HepG2 (cell line): ENCODE measurements around the gene PAXIP1. TPM values are rescaled to one million over a fixed set of nuclear protein-coding genes. Genes with fewer than 3 reads are reported as not detected.

ENCODE experiments used
- BORCS8-MEF2B ChIP-seq: sonication (generic); formaldehyde crosslinking; IDR thresholded peaks from 2 replicates; pipeline ENCODE4 v1.8.0; 2022; ENCODE audit warnings: mild to moderate bottlenecking, missing genetic modification reagents
- CEBPB ChIP-seq: IDR thresholded peaks from 2 replicates; pipeline ENCODE4 v1.6.1; 2011; ENCODE audit warnings: low read depth, low read length, improper control_type of control experiment, borderline replicate concordance
- ESRRA ChIP-seq: sonication (generic); formaldehyde crosslinking; IDR thresholded peaks from 2 replicates; pipeline ENCODE4 v1.5.1; 2020; ENCODE audit warnings: mild to moderate bottlenecking, low read depth, missing genetic modification reagents
- FIP1L1 ChIP-seq: fragments of 200-400 bp; formaldehyde crosslinking; IDR thresholded peaks from 2 replicates; pipeline ENCODE4 v1.6.1; 2018; ENCODE audit warnings: low read depth, mild to moderate bottlenecking, low read length, moderate library complexity, borderline replicate concordance; ENCODE audit not compliant: insufficient read depth
- GABPB1 ChIP-seq: IDR thresholded peaks from 2 replicates; pipeline ENCODE4 v1.6.1; 2016; ENCODE audit warnings: mild to moderate bottlenecking, missing genetic modification reagents, moderate library complexity, missing compliant biosample characterization
- HOXA3 ChIP-seq: sonication (generic); formaldehyde crosslinking; IDR thresholded peaks from 2 replicates; pipeline ENCODE4 v1.5.0; 2020; ENCODE audit warnings: missing genetic modification reagents
- JUN ChIP-seq: sonication (generic); formaldehyde crosslinking; IDR thresholded peaks from 2 replicates; pipeline ENCODE4 v1.4.0; 2020; ENCODE audit warnings: mild to moderate bottlenecking, missing genetic modification reagents
- KDM5B ChIP-seq: sonication (generic); formaldehyde crosslinking; IDR thresholded peaks from 2 replicates; pipeline ENCODE4 v1.4.0; 2020; ENCODE audit warnings: missing genetic modification reagents, mild to moderate bottlenecking, borderline replicate concordance
- MED1 ChIP-seq: sonication (generic); formaldehyde crosslinking; IDR thresholded peaks from 2 replicates; pipeline ENCODE4 v1.4.0; 2020; ENCODE audit warnings: missing genetic modification reagents
- NFYC ChIP-seq: IDR thresholded peaks from 2 replicates; pipeline ENCODE4 v1.6.1; 2016; ENCODE audit warnings: missing genetic modification reagents, missing compliant biosample characterization
- PITX1 ChIP-seq: sonication (generic); formaldehyde crosslinking; IDR thresholded peaks from 2 replicates; pipeline ENCODE4 v1.5.1; 2020; ENCODE audit warnings: mild to moderate bottlenecking, missing genetic modification reagents
- RFX5 ChIP-seq: IDR thresholded peaks from 2 replicates; pipeline ENCODE4 v1.6.1; 2011; ENCODE audit warnings: low read depth, low read length, improper control_type of control experiment
- RFXAP ChIP-seq: sonication (generic); formaldehyde crosslinking; IDR thresholded peaks from 2 replicates; pipeline ENCODE4 v1.4.0; 2020; ENCODE audit warnings: missing genetic modification reagents, borderline replicate concordance
- SALL2 ChIP-seq: sonication (generic); formaldehyde crosslinking; IDR thresholded peaks from 2 replicates; pipeline ENCODE4 v1.8.1; 2023; ENCODE audit warnings: mild to moderate bottlenecking, missing genetic modification reagents, inconsistent platforms
- WIZ ChIP-seq: sonication (generic); formaldehyde crosslinking; IDR thresholded peaks from 2 replicates; pipeline ENCODE4 v1.5.1; 2020; ENCODE audit warnings: mild to moderate bottlenecking, missing genetic modification reagents
- YY1 ChIP-seq: IDR thresholded peaks from 2 replicates; pipeline ENCODE4 v1.6.1; 2011; ENCODE audit warnings: low read length, low read depth, moderate library complexity, mild to moderate bottlenecking; ENCODE audit not compliant: insufficient read depth, insufficient replicate concordance
- ZNF274 ChIP-seq: sonication (generic); formaldehyde crosslinking; IDR thresholded peaks from 2 replicates; pipeline ENCODE4 v1.5.1; 2020; ENCODE audit warnings: mild to moderate bottlenecking, missing genetic modification reagents
- ZNF317 ChIP-seq: sonication (generic); formaldehyde crosslinking; IDR thresholded peaks from 2 replicates; pipeline ENCODE4 v1.5.0; 2020; ENCODE audit warnings: mild to moderate bottlenecking, missing genetic modification reagents
- ZNF547 ChIP-seq: sonication (generic); formaldehyde crosslinking; IDR thresholded peaks from 2 replicates; pipeline ENCODE4 v1.5.1; 2020; ENCODE audit warnings: mild to moderate bottlenecking, missing genetic modification reagents
- ZNF616 ChIP-seq: sonication (generic); formaldehyde crosslinking; IDR thresholded peaks from 2 replicates; pipeline ENCODE4 v1.5.0; 2020; ENCODE audit warnings: low read depth, mild to moderate bottlenecking, missing genetic modification reagents
- ZNF709 ChIP-seq: sonication (generic); formaldehyde crosslinking; IDR thresholded peaks from 2 replicates; pipeline ENCODE4 v1.5.0; 2020; ENCODE audit warnings: mild to moderate bottlenecking, missing genetic modification reagents
- ZNF724P ChIP-seq: sonication (generic); formaldehyde crosslinking; IDR thresholded peaks from 2 replicates; pipeline ENCODE4 v1.8.0; 2022; ENCODE audit warnings: missing genetic modification reagents, borderline replicate concordance
- polyA plus RNA-seq, 8 experiments: library from polyadenylated mRNA; depleted of rRNA in 3 of 8; stranded (reverse) in 7 of 8; unstranded in 1 of 8; fragments of >200 nt; fragmentation: Illumina TruSeq in 4 of 8; extraction: Trizol in 4 of 8; gene quantifications; 2 replicates each; pipeline versions ENCODE4 v1.2.1 to v1.2.3, GENCODE V29; 2011 to 2016; ENCODE audit warnings: low read depth in 4 of 8, missing spikeins in 1 of 8, mixed read lengths in 1 of 8; ENCODE audit not compliant: insufficient read depth in 1 of 8
- total RNA-seq, 5 experiments: library from RNA; depleted of rRNA; stranded (reverse); fragments of >200 nt; fragmentation: Illumina TruSeq; extraction: Trizol; gene quantifications; 2 replicates each; pipeline ENCODE4 v1.2.3, GENCODE V29; 2016; ENCODE audit warnings: low read depth in 1 of 5
- TF ChIP-seq, protein P1 (sequence below): sonication (generic); formaldehyde crosslinking; IDR thresholded peaks from 2 replicates; pipeline ENCODE4 v1.8.0; 2022; ENCODE audit warnings: mild to moderate bottlenecking, missing genetic modification reagents
- TF ChIP-seq, protein P2 (sequence below): sonication (generic); formaldehyde crosslinking; IDR thresholded peaks from 2 replicates; pipeline ENCODE4 v1.5.1; 2020; ENCODE audit warnings: mild to moderate bottlenecking, missing genetic modification reagents, borderline replicate concordance

Gene PAXIP1
- total and polyA plus RNA-seq, 2 of the 13 experiments (the other 11 are each of a cell fraction or from before 2014, with no cell fraction given), result 11.6 to 16.2 TPM

DNA sequence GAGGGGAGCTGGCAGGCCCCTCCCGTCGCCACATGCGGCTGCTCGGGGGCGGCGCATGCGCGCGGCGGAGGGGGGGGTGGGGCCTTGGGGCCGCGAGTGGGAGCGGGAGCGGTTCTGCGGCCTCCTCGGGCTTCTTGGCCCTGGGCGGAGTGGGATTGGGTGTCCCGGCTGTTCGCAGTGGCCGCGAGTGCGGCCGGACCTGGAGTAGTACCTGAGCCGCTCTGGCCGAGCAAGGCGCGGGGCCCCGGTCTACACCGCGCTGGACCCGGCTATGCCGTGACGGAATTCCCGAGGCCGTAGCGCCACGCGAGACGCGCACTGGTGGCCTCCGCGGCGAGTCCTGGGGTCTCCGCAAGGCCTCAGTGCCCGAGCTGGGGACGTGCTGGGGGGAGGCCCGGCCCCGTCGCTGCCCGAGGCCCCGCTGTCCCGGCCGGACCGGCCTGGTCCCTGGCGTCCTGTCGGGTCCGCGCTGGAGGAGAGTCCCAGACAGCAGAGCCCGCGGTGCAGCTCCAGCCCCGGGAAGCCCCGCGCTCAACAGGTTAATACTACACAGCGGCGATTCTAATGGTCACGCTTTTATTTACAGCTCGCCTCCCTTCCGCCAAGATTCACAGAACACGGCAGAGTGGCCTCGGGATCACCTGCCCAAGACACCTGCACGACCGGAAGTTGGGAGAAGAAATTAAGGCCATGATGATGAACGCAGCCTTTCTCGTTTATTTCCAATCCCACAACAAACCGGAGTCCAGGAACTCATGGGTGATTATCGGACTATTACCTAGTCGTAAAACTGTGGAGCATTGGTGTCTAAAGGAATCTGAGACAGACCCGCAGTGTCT, 671 bp upstream of the PAXIP1 start (continued):
- TF ChIP-seq JUN (CRISPR knock-in tag), result no peak
- no peak; the same call in none of the 2 replicates for TF ChIP-seq HOXA3
- peak; percentile 66 for TF ChIP-seq ZNF317 (CRISPR knock-in tag)
- no peak; the same call in 1 of the 2 replicates for TF ChIP-seq MED1 (CRISPR knock-in tag)
- no peak for TF ChIP-seq YY1
- peak; percentile 41; the same call in 1 of the 2 replicates for TF ChIP-seq ZNF274 (CRISPR knock-in tag)
- no peak for TF ChIP-seq FIP1L1
- TF ChIP-seq WIZ (CRISPR knock-in tag), result 0 out of 2 replicates have a peak, but pooled peaks have one; percentile 67
- TF ChIP-seq, protein P1, sequence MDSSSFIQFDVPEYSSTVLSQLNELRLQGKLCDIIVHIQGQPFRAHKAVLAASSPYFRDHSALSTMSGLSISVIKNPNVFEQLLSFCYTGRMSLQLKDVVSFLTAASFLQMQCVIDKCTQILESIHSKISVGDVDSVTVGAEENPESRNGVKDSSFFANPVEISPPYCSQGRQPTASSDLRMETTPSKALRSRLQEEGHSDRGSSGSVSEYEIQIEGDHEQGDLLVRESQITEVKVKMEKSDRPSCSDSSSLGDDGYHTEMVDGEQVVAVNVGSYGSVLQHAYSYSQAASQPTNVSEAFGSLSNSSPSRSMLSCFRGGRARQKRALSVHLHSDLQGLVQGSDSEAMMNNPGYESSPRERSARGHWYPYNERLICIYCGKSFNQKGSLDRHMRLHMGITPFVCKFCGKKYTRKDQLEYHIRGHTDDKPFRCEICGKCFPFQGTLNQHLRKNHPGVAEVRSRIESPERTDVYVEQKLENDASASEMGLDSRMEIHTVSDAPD (CRISPR knock-in tag), result 0 out of 2 replicates have a peak, but pooled peaks have one; percentile 36
- no peak; the same call in 1 of the 2 replicates for TF ChIP-seq ESRRA
- no peak for TF ChIP-seq RFX5
- TF ChIP-seq CEBPB, result no peak
- TF ChIP-seq SALL2 (CRISPR knock-in tag), result peak; percentile 75
- TF ChIP-seq GABPB1, result peak; percentile 83
- no peak for TF ChIP-seq ZNF709 (CRISPR knock-in tag)
- 0 out of 2 replicates have a peak, but pooled peaks have one; percentile 20 for TF ChIP-seq PITX1 (CRISPR knock-in tag)
- peak; percentile 84 for TF ChIP-seq KDM5B
- TF ChIP-seq, protein P2, sequence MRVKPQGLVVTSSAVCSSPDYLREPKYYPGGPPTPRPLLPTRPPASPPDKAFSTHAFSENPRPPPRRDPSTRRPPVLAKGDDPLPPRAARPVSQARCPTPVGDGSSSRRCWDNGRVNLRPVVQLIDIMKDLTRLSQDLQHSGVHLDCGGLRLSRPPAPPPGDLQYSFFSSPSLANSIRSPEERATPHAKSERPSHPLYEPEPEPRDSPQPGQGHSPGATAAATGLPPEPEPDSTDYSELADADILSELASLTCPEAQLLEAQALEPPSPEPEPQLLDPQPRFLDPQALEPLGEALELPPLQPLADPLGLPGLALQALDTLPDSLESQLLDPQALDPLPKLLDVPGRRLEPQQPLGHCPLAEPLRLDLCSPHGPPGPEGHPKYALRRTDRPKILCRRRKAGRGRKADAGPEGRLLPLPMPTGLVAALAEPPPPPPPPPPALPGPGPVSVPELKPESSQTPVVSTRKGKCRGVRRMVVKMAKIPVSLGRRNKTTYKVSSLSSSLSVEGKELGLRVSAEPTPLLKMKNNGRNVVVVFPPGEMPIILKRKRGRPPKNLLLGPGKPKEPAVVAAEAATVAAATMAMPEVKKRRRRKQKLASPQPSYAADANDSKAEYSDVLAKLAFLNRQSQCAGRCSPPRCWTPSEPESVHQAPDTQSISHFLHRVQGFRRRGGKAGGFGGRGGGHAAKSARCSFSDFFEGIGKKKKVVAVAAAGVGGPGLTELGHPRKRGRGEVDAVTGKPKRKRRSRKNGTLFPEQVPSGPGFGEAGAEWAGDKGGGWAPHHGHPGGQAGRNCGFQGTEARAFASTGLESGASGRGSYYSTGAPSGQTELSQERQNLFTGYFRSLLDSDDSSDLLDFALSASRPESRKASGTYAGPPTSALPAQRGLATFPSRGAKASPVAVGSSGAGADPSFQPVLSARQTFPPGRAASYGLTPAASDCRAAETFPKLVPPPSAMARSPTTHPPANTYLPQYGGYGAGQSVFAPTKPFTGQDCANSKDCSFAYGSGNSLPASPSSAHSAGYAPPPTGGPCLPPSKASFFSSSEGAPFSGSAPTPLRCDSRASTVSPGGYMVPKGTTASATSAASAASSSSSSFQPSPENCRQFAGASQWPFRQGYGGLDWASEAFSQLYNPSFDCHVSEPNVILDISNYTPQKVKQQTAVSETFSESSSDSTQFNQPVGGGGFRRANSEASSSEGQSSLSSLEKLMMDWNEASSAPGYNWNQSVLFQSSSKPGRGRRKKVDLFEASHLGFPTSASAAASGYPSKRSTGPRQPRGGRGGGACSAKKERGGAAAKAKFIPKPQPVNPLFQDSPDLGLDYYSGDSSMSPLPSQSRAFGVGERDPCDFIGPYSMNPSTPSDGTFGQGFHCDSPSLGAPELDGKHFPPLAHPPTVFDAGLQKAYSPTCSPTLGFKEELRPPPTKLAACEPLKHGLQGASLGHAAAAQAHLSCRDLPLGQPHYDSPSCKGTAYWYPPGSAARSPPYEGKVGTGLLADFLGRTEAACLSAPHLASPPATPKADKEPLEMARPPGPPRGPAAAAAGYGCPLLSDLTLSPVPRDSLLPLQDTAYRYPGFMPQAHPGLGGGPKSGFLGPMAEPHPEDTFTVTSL (CRISPR knock-in tag), result 0 out of 2 replicates have a peak, but pooled peaks have one; percentile 21
- TF ChIP-seq NFYC (CRISPR knock-in tag), result no peak
- 0 out of 2 replicates have a peak, but pooled peaks have one; percentile 34 for TF ChIP-seq ZNF616 (CRISPR knock-in tag)
- no peak for TF ChIP-seq ZNF724P
- TF ChIP-seq ZNF547, result no peak
- TF ChIP-seq BORCS8-MEF2B (CRISPR knock-in tag), result peak; percentile 76; the same call in 1 of the 2 replicates
- no peak; the same call in none of the 2 replicates for TF ChIP-seq RFXAP (CRISPR knock-in tag)
